Testis (tissue), 2 donors: ENCODE measurements around the gene GLRA1.

ENCODE experiments used
- CTCF ChIP-seq, 3 experiments: fragments of 450-650 bp in 2 of 3; fragments of 200-600 bp in 1 of 3; sonication (generic) in 1 of 3; IDR thresholded peaks; one replicate each; pipeline ENCODE4 v1.5.1; 2016 to 2019; ENCODE audit warnings: antibody characterized with exemption in 3 of 3, mild to moderate bottlenecking in 2 of 3, moderate library complexity in 1 of 3
- POLR2A ChIP-seq: fragments of 450-650 bp; IDR thresholded peaks from one replicate; pipeline ENCODE4 v1.6.1; 2017; ENCODE audit warnings: antibody characterized with exemption, mild to moderate bottlenecking, moderate library complexity

GRCh38 chr5:151921916-151922315, 2.7 kb downstream of the GLRA1 start:
- TF ChIP-seq CTCF (IDR thresholded peaks at IDR 0.05) (no peak), POLR2A (no peak)
